Measurements from ENCODE around the gene EIF3A. TPM values are rescaled to one million over a fixed set of nuclear protein-coding genes. Genes with fewer than 3 reads are reported as not detected.

Gene EIF3A
- total RNA-seq, 1 experiment from 2014 or later, result 214 TPM

- Histone ChIP-seq H3K9me3 (ENCODE audit: control insufficient read depth, insufficient read depth, low read depth, low read length) (no peaks in the 10 kb centered on the region), H3K36me3 (ENCODE audit: control insufficient read depth, insufficient read depth, low read length) (no peaks in the 10 kb centered on the region; the same call in 1 of the 2 replicates), H3K4me3 (ENCODE audit: low read depth in 2 of 2, low read length in 2 of 2) (peak overlapping the region; percentile 26 to 48), H3K27ac (ENCODE audit: low read length) (0 out of 2 replicates have a peak overlapping the region, but pooled peaks have one; percentile 25), H3K4me1 (ENCODE audit: control insufficient read depth, insufficient read depth, low read length) (peaks cover 15% of the 10 kb centered on the region), H3K27me3 (ENCODE audit: control insufficient read depth, insufficient read depth, low read length) (no peaks in the 10 kb centered on the region)
- CTCF ChIA-PET, result interaction anchor here (0.5 to 0.6 kb wide), 2 partner anchors 10 to 60 kb away, joined by 5 to 7 read pairs; no protein-coding TSS in a partner anchor
- in situ Hi-C loops (cut with HindIII; ENCODE audit: low pct_unique_long_range_greater_than_20kb, low sequenced_read_pairs), result no loop called here
- POLR2A ChIA-PET, result interaction anchor here (0.7 kb wide), 2 partner anchors 8 to 197 kb away, joined by 3 read pairs; no protein-coding TSS in a partner anchor
- ATAC-seq, result no peak
- intact Hi-C loops (cut with micrococcal nuclease; ENCODE audit: unreplicated experiment), result no loop called here
- no TSS peak for BruUV-seq (replicated peaks)
- TF ChIP-seq TCF7L2 (IDR thresholded peaks at IDR 0.05; ENCODE audit: low read depth, low read length), result no peak
- TF ChIP-seq POLR2AphosphoS5 (IDR thresholded peaks at IDR 0.05; ENCODE audit: low read depth, low read length), result no peak
- no peak for DNase-seq (ENCODE audit: low read depth, low spot score)
Observed at GRCh38 chr10:119101366-119102098, 20.9 kb upstream of the EIF3A start.

GRCh38 chr10:119100434-119101238, 20.0 kb upstream of the EIF3A start:
- Histone ChIP-seq H3K27ac (ENCODE audit: low read length) (no peak overlapping the region), H3K9me3 (ENCODE audit: control insufficient read depth, insufficient read depth, low read depth, low read length) (no peaks in the 10 kb centered on the region), H3K4me1 (ENCODE audit: control insufficient read depth, insufficient read depth, low read length) (peaks cover 15% of the 10 kb centered on the region), H3K27me3 (ENCODE audit: control insufficient read depth, insufficient read depth, low read length) (no peaks in the 10 kb centered on the region), H3K36me3 (ENCODE audit: control insufficient read depth, insufficient read depth, low read length) (no peaks in the 10 kb centered on the region; the same call in 1 of the 2 replicates), H3K4me3 (ENCODE audit: low read depth in 2 of 2, low read length in 2 of 2) (no peak overlapping the region)
- DNase-seq (ENCODE audit: low read depth, low spot score) (no peak), ATAC-seq (no peak)
- ChIA-PET CTCF (interaction anchor here (0.5 to 0.6 kb wide), 2 partner anchors 11 to 60 kb away, joined by 5 to 7 read pairs; no protein-coding TSS in a partner anchor), POLR2A (interaction anchor here (0.7 kb wide), 1 partner anchor 9 kb away, joined by 3 read pairs; no protein-coding TSS in a partner anchor)
- in situ Hi-C loops (cut with HindIII; ENCODE audit: low pct_unique_long_range_greater_than_20kb, low sequenced_read_pairs) (no loop called here), intact Hi-C loops (cut with micrococcal nuclease; ENCODE audit: unreplicated experiment) (no loop called here)
- TF ChIP-seq SIN3A (IDR thresholded peaks at IDR 0.05; ENCODE audit: borderline replicate concordance, insufficient read depth, low read depth, low read length) (no peak), REST (IDR thresholded peaks at IDR 0.05; ENCODE audit: insufficient read depth in 1 of 2, low read depth in 2 of 2, low read length in 1 of 2) (no peak), CTCF (IDR thresholded peaks at IDR 0.05) (no peak), POLR2AphosphoS5 (IDR thresholded peaks at IDR 0.05; ENCODE audit: low read depth, low read length) (no peak), TCF7L2 (IDR thresholded peaks at IDR 0.05; ENCODE audit: low read depth, low read length) (no peak)
- BruUV-seq (replicated peaks), result no TSS peak
